ENCODE data around the gene SWAP70.

GRCh38 chr11:9633679-9634078 is 30.2 kb upstream of the SWAP70 start:
- TF ChIP-seq CTCF (IDR thresholded peaks at IDR 0.05): no peak
- no peak for TF ChIP-seq POLR2A (IDR thresholded peaks at IDR 0.05)
